Measurements from ENCODE around the gene SCGB1A1.
A peak's percentile ranks its signal among the peaks of the same experiment; 100 is the strongest.

DNA sequence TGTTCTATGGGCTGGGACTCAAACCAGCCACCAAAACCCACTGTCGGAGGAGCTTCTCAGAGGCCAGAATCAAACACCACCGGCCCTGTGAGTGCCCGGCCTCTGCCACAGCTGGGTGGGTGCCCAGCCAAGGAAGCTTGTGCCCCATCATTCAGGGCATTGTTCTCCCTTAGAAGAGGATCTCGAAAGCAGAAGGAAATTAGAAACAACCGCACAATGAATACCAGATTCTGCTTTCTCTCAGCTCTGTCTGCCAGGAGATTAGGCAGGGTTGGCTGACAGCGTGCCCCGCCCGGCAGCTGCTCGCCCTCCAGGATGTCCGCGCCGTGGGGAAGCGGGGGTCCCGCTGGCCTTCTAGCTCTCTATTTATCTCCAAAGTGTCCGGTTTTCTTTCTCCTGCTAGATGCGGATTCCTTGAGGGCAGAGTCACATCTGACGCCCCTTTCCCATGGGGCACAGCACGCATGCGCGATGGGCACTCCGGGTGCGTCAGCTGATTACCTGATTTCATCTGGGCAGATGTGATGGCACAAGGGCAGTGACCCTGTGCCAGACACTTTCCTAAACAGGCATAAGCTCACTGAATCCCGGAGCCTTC lies 25.5 kb downstream of the SCGB1A1 start:
- TF ChIP-seq, protein P1, sequence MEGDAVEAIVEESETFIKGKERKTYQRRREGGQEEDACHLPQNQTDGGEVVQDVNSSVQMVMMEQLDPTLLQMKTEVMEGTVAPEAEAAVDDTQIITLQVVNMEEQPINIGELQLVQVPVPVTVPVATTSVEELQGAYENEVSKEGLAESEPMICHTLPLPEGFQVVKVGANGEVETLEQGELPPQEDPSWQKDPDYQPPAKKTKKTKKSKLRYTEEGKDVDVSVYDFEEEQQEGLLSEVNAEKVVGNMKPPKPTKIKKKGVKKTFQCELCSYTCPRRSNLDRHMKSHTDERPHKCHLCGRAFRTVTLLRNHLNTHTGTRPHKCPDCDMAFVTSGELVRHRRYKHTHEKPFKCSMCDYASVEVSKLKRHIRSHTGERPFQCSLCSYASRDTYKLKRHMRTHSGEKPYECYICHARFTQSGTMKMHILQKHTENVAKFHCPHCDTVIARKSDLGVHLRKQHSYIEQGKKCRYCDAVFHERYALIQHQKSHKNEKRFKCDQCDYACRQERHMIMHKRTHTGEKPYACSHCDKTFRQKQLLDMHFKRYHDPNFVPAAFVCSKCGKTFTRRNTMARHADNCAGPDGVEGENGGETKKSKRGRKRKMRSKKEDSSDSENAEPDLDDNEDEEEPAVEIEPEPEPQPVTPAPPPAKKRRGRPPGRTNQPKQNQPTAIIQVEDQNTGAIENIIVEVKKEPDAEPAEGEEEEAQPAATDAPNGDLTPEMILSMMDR (IDR thresholded peaks at IDR 0.05) = no peak
- TF ChIP-seq POLR2AphosphoS5 (IDR thresholded peaks at IDR 0.05) = peak; percentile 49 to 63 (median 58)

Measured in breast epithelium (tissue), 3 donors.